ENCODE data around the gene CHRNA4.

DNA sequence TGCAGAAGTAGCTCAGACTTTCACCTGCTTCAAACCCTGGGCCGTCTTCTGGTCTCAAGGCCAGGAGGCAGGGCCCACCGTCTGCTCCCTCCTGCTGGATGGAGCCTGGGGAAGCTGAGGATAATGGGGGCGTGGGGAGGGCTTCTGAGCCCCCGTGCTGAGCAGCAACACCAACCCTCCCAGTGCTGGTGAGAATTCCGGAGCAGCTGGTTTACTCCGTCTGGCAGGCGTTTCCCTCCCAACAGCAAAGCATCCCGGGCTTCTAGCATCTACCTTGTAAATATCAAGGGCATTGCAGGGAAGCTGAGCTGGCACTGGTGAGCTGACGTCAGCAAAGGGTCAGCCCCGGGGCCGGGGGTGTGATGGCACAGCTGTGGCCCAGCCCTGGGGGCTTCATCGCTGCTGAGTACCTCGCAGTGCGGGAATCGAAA lies 16.8 kb upstream of the CHRNA4 start:
- no peak for TF ChIP-seq POLR2A (IDR thresholded peaks at IDR 0.05)
- TF ChIP-seq, protein P1, sequence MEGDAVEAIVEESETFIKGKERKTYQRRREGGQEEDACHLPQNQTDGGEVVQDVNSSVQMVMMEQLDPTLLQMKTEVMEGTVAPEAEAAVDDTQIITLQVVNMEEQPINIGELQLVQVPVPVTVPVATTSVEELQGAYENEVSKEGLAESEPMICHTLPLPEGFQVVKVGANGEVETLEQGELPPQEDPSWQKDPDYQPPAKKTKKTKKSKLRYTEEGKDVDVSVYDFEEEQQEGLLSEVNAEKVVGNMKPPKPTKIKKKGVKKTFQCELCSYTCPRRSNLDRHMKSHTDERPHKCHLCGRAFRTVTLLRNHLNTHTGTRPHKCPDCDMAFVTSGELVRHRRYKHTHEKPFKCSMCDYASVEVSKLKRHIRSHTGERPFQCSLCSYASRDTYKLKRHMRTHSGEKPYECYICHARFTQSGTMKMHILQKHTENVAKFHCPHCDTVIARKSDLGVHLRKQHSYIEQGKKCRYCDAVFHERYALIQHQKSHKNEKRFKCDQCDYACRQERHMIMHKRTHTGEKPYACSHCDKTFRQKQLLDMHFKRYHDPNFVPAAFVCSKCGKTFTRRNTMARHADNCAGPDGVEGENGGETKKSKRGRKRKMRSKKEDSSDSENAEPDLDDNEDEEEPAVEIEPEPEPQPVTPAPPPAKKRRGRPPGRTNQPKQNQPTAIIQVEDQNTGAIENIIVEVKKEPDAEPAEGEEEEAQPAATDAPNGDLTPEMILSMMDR (IDR thresholded peaks at IDR 0.05) = no peak
